Gastrocnemius medialis (tissue), 4 donors: ENCODE data around the gene PRR23E. TPM values are rescaled to one million over a fixed set of nuclear protein-coding genes. Genes with fewer than 3 reads are reported as not detected.

Experiments used
- ATAC-seq, 2 donors: fragments of 150-250 bp; one replicate each; pipeline ENCODE4 v1.9.1; 2016
- DNase-seq, 2 donors: peaks; one replicate each; pipeline ENCODE4 v3.0.0-alpha.2; 2019
- H3K27ac ChIP-seq, 4 donors: fragments of 200-600 bp; sonication (generic); 1 replicate in 1 of 4; 2 replicates in 3 of 4; pipeline ENCODE4 v1.5.1; 2016 to 2018; ENCODE audit warnings: mild to moderate bottlenecking in 2 of 4, moderate library complexity in 1 of 4
- H3K27me3 ChIP-seq, 3 donors: fragments of 200-600 bp; sonication (generic) in 2 of 3; 1 replicate in 1 of 3; 2 replicates in 2 of 3; pipeline versions ENCODE4 v1.5.1 to v1.6.0; 2016 to 2019; ENCODE audit warnings: mild to moderate bottlenecking in 1 of 3, moderate library complexity in 1 of 3
- H3K36me3 ChIP-seq, 2 donors: fragments of 200-600 bp; sonication (generic) in 1 of 2; one replicate each; pipeline ENCODE4 v1.5.1; 2017 to 2018
- H3K4me1 ChIP-seq, 2 donors: fragments of 200-600 bp; sonication (generic) in 1 of 2; one replicate each; pipeline ENCODE4 v1.5.1; 2016 to 2017; ENCODE audit warnings: mild to moderate bottlenecking in 2 of 2
- H3K4me3 ChIP-seq, 4 donors: fragments of 200-600 bp; sonication (generic) in 3 of 4; 1 replicate in 1 of 4; 2 replicates in 3 of 4; pipeline ENCODE4 v1.5.1; 2016 to 2019; ENCODE audit warnings: mild to moderate bottlenecking in 2 of 4
- H3K9me3 ChIP-seq, 3 donors: fragments of 200-600 bp; sonication (generic) in 2 of 3; 1 replicate in 1 of 3; 2 replicates in 2 of 3; pipeline ENCODE4 v1.5.1; 2016 to 2019
- POLR2A ChIP-seq, 2 donors: fragments of 450-650 bp; IDR thresholded peaks; one replicate each; pipeline ENCODE4 v1.6.1; 2017; ENCODE audit warnings: antibody characterized with exemption in 2 of 2, mild to moderate bottlenecking in 2 of 2, moderate library complexity in 2 of 2
- in situ Hi-C, 4 donors: fragments of 200-750 bp; cut with MboI; loops; one replicate each; pipeline versions ENCODE4 v1.15.0 to v1.8.0; 2017; ENCODE audit warnings: low sequenced_read_pairs in 4 of 4
- intact Hi-C: fragments of 100-400 bp; cut with DNase I; formaldehyde crosslinking; loops from one replicate; pipeline ENCODE4 v1.15.1; 2023; ENCODE audit warnings: low total_unique reads
- total RNA-seq, 4 donors: library from RNA; depleted of rRNA; stranded (reverse); fragments of >200 nt; gene quantifications; one replicate each; pipeline versions ENCODE4 v1.1.0 to v1.2.3, GENCODE V29; 2016
- TF ChIP-seq, protein P1 (sequence below), 5 experiments: fragments of 450-650 bp in 3 of 5; fragments of 200-600 bp in 2 of 5; sonication (generic) in 2 of 5; IDR thresholded peaks in 4 of 5; conservative IDR thresholded peaks in 1 of 5; 1 replicate in 4 of 5; 2 replicates in 1 of 5; pipeline ENCODE4 v1.5.1; 2016 to 2019; ENCODE audit warnings: antibody characterized with exemption in 5 of 5, mild to moderate bottlenecking in 3 of 5, moderate library complexity in 3 of 5

Gene PRR23E
- total RNA-seq, 4 donors from 2014 or later = not detected

DNA sequence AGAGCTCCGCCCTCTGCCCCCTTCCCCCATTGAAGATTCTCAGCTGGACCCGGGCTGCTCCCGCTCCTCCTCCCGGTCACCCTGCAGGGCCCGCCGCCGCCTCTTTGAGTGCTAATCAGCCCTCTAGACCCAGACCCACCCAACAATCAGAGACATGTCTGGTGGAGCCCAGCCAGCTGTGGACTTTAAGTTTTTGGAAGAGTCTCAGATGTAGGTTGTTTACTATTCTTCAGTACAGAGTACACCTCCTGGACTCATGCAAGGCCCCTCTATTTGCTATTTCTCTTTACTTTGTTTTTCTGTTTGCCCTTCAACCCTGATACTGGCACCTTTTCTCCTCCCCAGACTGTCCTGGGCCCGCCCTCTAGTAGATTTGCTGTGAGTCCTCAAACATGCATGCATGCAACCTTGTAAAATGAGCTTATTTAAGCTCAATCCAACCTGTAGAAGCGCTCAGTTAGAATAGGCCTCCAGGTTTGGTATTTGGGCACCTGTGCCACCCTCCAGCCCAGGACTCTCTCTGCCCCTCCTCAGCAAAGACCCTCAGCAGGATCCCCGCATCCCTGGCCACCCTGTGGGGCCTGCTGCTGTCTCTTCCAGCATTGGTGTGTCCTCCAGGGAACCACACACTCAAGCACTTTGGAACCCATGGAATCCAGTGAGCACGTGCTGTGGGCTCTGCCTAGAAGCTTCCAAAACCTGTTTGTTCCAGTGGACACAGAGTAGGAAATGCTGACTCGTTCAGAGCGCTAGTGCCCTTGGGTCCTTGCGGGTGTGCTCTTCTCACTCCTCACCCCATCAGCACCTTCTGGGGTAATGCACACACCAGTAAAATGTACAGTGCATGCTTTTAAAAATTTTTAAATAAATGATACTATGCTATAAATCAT is 4.6 kb downstream of the PRR23E start:
- no peak for DNase-seq
- Histone ChIP-seq H3K27ac (no peak overlapping the region), H3K4me1 (no peaks in the 10 kb centered on the region), H3K27me3 (no peaks in the 10 kb centered on the region), H3K4me3 (no peak overlapping the region), H3K9me3 (no peaks in the 10 kb centered on the region), H3K36me3 (no peaks in the 10 kb centered on the region)
- in situ Hi-C loops (loop anchor here in 1 of 4 donors (25.0 kb wide), 1 partner anchor 435 kb away; no protein-coding TSS in a partner anchor), intact Hi-C loops (no loop called here)
- ATAC-seq = no peak
- TF ChIP-seq, protein P1, sequence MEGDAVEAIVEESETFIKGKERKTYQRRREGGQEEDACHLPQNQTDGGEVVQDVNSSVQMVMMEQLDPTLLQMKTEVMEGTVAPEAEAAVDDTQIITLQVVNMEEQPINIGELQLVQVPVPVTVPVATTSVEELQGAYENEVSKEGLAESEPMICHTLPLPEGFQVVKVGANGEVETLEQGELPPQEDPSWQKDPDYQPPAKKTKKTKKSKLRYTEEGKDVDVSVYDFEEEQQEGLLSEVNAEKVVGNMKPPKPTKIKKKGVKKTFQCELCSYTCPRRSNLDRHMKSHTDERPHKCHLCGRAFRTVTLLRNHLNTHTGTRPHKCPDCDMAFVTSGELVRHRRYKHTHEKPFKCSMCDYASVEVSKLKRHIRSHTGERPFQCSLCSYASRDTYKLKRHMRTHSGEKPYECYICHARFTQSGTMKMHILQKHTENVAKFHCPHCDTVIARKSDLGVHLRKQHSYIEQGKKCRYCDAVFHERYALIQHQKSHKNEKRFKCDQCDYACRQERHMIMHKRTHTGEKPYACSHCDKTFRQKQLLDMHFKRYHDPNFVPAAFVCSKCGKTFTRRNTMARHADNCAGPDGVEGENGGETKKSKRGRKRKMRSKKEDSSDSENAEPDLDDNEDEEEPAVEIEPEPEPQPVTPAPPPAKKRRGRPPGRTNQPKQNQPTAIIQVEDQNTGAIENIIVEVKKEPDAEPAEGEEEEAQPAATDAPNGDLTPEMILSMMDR (IDR thresholded peaks at IDR 0.05 in 4 of 5, conservative IDR thresholded peaks at IDR 0.05 in 1 of 5) = no peak
- TF ChIP-seq POLR2A (IDR thresholded peaks at IDR 0.05) = no peak

- in situ Hi-C loops (no loop called here), intact Hi-C loops (no loop called here)
- no peak overlapping the region for H3K4me3 ChIP-seq
- peaks cover 0 to 3% (median 0%) of the 10 kb centered on the region in 3 donors for H3K27me3 ChIP-seq
- DNase-seq (no peak), ATAC-seq (no peak)
- no peaks in the 10 kb centered on the region for H3K36me3 ChIP-seq
- TF ChIP-seq POLR2A (IDR thresholded peaks at IDR 0.05) = no peak
- TF ChIP-seq, protein P1 (IDR thresholded peaks at IDR 0.05 in 4 of 5, conservative IDR thresholded peaks at IDR 0.05 in 1 of 5) = no peak
- H3K9me3 ChIP-seq = no peaks in the 10 kb centered on the region
- no peak overlapping the region for H3K27ac ChIP-seq
- H3K4me1 ChIP-seq = no peaks in the 10 kb centered on the region
Observed at GRCh38 chr3:127200086-127200691, 7.3 kb downstream of the PRR23E start.

GRCh38 chr3:127203024-127203423 is 10.1 kb downstream of the PRR23E start:
- Histone ChIP-seq H3K27ac (no peak overlapping the region), H3K4me1 (no peaks in the 10 kb centered on the region), H3K27me3 (peaks cover 0 to 3% (median 0%) of the 10 kb centered on the region in 3 donors), H3K36me3 (no peaks in the 10 kb centered on the region), H3K4me3 (no peak overlapping the region), H3K9me3 (no peaks in the 10 kb centered on the region)
- no peak for DNase-seq
- no peak for TF ChIP-seq POLR2A (IDR thresholded peaks at IDR 0.05)
- TF ChIP-seq, protein P1 (IDR thresholded peaks at IDR 0.05 in 4 of 5, conservative IDR thresholded peaks at IDR 0.05 in 1 of 5) = no peak
- intact Hi-C loops (no loop called here), in situ Hi-C loops (no loop called here)
- no peak for ATAC-seq

- H3K4me1 ChIP-seq = no peaks in the 10 kb centered on the region
- H3K36me3 ChIP-seq = no peaks in the 10 kb centered on the region
- intact Hi-C loops (no loop called here), in situ Hi-C loops (no loop called here)
- no peak for DNase-seq
- peaks cover 0 to 3% (median 0%) of the 10 kb centered on the region in 3 donors for H3K27me3 ChIP-seq
- H3K4me3 ChIP-seq = no peak overlapping the region
- no peak overlapping the region for H3K27ac ChIP-seq
- no peak for ATAC-seq
- TF ChIP-seq, protein P1 (IDR thresholded peaks at IDR 0.05 in 4 of 5, conservative IDR thresholded peaks at IDR 0.05 in 1 of 5) = no peak
- TF ChIP-seq POLR2A (IDR thresholded peaks at IDR 0.05) = no peak
- H3K9me3 ChIP-seq = no peaks in the 10 kb centered on the region
Observed at GRCh38 chr3:127204841-127205582, 12.1 kb downstream of the PRR23E start.
